NCI-H146 treated with DMSO at 0.1 percent for 48 hours (cell line): ENCODE data around the gene TAF10.
A peak's percentile ranks its signal among the peaks of the same experiment; 100 is the strongest.

Experiments
- DNase-seq: peaks from one replicate; lab custom pipeline; 2025; ENCODE audit not compliant: unreplicated experiment; lab: John Stamatoyannopoulos, UW

TAF10 gene

DNA sequence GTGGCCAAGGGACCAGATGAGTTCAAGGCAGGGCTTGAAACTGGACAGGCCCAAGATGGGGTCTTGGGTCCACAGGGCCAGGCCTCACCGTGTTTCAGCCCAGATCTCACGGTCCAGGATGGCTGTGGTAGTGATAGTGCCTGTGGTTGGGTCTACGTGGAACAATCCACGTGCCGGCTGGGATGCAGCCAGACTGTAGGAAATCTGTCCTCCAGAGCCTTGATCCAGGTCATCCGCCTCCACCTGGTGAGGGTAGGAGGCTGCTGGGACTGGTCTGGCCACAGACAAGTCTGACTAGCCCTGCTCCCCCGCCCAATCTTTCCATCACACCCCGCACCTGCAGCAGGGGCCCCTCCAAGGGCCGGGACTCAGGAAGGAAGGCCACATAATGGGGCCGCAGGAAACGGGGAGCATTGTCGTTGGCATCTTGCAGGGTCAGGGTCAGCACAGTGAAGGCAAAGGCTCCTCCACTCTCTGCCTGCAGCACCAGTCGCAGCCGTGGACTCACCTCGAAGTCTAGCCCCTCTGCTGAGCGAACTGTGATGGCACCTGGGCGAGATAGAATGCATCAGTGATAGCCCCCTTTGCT is 13.9 kb upstream of the TAF10 start:
- DNase-seq, result no peak

GRCh38 chr11:6625156-6625831 is 13.3 kb upstream of the TAF10 start:
- no peak for DNase-seq

DNA sequence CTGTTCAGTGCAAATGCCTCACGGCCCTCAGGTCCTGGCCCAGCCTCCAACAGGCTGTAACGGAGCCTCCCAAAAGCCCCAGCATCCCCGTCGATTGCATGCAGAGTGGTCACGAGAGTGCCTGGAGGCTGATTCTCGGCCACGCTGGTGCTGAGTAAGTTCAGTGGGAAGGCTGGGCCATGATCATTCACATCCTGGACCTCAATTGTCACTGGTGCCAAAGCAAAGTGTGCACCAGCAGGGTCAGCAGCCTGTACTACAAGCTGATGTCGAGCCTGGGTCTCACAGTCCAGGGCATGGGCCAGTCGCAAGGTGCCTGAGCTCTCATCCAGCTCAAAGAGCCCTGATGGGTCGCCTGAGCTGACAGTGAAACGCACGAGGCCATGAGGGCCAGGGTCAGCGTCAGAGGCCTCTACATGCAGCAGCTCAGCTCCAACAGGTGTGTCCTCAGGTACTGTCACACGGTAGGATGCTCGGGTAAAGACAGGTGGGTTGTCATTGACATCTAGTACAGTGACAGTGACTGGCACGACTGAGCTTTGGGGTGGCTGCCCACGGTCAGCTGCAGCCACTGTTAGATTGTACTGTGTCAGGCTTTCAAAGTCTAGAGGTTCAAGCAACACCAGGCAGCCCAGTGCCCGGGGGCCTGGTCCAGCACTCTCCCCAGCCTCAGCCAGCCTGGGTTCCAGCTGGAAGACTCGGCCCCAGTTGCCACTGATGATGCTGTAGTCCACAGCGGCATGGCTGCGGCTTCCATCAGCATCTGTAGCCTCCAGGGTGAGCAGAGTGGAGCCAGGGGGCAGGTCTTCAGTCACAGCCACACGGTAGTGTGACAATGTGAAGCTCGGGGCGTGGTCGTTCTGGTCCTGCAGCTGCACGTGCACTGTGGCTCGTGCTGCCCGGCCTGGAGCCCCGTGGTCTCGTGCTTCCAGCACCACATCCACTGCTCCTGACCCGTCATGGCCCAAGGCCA is 11.7 kb upstream of the TAF10 start:
- DNase-seq, result no peak

- DNase-seq, result no peak
These were observed 10.5 kb upstream of the TAF10 start for GRCh38 chr11:6622261-6623171.

DNA sequence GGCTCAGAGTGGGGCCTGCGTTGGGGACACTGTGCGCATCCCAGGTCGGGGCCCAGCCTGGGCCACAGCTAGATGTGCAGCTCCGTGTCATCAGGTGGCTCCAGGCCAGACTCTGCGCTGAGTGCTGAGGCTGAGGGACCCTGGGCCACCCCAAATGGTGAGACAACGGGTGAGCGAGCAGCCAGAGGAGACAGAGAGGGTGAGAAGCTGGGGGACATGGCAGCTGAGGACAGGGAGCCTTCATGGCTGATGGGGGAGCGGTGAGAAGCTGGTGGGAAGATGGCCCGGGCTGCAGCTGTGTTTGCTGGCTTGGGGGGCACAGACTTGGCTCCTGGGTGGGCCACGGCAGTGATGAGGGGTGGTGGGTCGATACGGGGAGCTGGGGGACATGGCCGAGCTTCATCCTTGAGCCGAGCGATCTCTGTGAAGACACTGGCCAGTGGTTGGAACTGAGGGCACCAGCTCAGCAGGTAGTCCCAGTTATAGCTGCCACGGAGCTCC is 9.7 kb upstream of the TAF10 start:
- DNase-seq, result no peak

DNA sequence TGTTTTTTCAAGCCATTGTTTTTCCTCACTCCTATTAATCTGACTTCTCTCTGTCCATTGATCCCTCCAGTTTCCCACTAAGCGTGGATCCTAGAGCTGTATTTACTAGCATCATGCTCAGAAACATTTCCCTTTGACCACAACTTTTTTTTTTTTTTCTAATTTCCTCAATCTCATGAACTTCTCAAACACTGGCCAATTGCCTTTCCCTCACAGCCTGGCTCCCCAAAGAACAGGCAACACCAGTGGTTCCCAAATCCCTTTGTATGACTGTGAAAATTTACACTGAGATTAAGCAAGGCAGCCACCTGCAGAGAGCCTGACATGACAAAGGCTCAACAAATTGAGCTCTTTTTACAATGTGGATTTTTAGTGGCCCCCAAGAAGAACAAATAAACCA is 8.6 kb upstream of the TAF10 start:
- DNase-seq, result no peak

- DNase-seq, result peak; percentile 89
These were observed 7.2 kb upstream of the TAF10 start, which contains the start of gene TPP1 for GRCh38 chr11:6619004-6619745. Gene TPP1 (minus strand): TSS chr11:6619422. CDS start chr11:6619400, 22 bp downstream.

DNA sequence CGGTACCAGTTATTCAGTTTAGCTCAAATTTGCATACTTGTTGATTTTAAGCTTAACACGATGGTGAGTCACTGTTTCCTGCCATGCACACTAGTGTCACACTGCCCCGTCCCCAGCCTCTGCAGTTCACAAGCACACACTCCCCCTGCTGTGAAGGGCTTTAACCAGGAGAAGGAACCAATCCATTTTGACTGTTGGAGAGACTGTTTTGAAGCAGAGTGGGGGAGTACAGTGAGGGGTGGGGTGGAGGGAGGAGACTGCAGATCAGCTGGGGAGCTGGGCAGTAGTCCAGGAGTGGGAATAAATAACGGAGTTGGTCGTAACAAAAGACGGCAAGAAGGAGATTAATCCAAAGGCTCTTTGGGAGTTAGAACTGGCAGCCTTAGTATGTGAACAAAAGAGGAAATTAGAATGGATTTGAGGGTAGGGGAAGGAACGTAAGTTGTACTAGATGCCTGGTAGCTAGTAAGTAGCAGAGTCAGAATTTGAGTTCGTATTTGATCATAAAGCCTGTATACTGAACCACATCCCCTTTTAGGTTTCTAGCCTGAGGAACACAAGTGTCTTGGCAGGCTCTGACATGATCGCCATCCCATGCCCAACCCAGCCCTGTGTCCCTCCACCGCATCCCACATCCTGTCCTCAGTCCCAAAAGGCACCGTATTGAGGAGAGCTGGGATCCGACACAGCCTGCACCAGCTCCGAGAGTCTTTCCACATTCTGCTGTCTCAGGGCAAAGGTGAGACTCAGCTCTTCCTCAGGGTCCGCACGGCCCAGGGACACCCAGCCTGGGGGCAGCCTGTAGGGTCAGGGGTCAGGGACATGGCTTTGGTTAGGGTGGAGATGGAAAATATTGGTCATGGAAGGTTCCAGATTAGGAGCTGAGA is 6.3 kb upstream of the TAF10 start:
- DNase-seq, result no peak

DNA sequence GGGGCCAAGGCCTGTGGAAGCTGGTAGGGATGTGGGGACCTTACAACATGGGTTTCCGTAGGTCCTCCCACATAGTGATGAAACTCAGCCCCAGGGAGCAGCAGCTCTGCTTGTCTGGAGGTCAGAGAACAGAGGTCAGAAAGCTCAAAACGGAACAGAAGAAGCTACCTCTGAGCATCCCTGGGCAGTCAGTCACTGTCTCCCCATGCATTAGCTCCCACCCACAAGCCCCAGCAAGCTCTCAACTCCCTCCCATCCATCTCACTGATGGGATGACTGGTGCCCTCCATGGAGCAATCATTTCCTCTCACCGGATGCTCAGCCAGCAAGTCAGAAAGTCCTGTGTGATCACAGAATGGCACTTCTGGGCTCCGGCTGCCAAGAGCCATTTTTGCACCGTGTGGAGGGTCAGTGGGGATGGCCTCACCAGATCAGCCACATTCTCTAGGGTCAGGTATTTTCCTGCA is 5.3 kb upstream of the TAF10 start:
- DNase-seq, result no peak

- no peak for DNase-seq
These were observed 4.7 kb upstream of the TAF10 start for GRCh38 chr11:6616596-6617250.

DNA sequence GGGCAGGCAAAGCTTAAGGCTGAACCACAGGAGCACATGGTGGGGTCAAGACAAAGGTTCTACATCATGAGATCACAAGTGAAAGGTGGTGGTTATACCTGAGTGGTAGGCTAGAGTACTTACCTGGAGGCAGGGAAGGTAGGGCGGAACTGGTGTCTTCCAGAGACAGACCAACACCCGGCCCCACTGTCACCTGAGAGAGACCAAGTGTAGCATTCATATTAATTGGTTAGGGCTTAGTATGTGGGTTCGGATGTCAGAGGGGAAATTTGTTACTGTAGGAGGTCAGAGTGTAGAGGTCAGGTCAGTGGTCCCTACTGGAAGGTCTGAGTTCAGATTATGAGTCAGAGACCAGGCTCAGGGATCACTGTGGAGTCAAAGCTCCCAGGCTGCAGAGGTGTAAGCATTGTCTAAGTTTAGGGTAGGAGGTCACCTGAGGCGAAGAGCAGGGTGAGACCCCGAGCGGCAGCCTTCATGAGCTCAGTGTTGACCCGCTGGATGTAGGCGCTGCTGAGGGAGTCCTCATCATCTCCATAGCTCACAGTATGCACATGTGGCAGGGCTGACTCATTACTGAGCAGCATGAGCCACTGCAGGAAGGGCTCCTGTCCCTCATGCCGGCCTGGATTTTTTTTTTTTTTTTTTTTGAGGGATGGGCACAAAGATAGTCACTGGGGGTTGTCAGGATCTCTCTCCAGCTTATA is 4.0 kb upstream of the TAF10 start:
- DNase-seq, result no peak

DNA sequence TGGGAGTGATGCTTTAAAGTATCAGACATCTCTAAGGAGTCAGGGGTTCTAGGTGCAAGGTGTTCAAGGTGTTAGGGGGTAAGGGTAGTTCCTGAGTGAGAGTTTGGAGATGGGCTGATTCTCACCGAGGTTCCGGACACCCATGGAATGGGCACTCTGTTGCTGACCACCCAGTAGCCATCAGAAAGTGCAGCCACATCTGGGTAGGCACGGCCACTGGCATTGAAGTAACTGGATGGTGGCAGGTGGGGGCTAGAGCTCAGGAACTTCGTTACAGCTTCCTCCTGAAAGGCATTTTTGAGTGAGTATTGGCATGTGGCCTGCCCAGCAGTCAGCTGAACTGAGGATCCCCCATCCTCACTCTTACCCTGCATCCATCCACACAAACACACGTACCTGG is 3.0 kb upstream of the TAF10 start:
- DNase-seq, result no peak

- no peak for DNase-seq
These were observed 2.4 kb upstream of the TAF10 start for GRCh38 chr11:6614446-6614845.

DNA sequence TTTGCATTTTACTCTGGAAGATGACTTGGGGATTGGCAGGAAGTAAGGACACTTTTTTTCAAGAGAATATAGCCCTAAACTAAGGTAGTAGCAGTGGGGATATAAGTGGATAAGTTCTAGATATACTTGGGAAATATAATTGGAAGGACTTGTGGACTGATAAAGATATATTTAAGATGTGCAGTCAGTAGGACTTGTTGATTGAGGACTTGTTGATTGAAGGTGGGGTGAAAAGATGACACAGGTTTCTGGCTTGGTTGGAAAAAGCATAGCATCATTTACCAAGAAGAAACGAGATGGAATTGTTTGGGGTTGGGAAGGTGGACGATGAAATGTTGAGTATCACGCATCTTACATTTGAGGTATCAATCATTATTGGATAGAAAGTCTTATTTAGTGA is 1.5 kb upstream of the TAF10 start:
- no peak for DNase-seq

DNA sequence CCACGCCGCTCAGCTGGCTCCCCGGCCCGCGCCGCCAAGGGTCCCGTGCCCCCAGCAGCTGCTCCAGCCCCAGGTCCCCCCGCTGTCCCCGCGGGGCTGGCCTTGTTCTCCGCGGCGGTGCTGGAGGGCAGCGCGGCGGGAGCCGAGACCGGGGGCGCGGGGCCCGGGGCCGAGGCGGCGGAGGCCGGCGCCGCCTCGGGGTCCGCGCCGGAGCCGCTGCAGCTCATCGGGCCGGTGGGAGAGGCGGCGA is 128 bp downstream of the TAF10 start:
- no peak for DNase-seq

DNA sequence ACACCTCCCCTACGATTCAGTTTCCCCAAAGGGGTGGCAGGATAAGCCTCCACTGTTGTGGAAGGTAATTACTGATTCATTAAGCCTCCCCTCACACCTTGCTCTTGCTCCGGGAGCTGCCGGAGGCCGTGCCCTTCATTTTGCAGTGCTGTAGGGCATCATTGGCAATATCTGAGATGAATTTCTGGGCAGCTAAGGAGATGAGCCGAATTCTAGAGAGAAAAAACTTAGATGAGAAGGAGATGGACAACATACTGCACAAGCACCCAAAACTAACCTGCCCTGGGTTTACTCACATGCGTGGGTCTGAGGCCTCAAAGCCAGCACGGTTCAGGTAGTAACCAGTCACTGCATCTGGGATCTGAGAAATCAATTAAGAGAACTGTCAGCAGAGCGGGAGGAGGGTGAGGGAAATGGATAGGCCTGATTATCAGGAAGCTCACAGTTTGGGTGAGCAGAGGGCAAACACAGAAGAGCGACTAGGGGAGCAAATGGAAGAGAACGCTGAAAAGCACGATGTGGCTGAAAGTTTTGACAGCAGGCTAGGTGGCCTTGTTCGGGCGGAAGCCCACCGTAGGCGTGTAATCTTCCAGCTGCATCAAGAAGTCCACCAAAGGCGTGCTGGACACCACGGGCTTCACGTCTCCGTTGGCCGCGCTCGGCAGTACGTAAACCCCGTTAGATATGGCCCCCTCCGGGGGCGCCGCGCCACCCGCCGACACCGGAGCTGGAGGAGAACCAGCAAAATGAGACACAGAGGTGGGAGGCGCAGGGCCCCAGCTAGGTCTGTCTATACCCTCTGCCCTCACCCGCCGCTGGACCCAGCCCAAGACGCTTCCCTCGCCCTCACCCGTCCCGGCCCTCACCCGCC is 689 bp downstream of the TAF10 start:
- no peak for DNase-seq

DNA sequence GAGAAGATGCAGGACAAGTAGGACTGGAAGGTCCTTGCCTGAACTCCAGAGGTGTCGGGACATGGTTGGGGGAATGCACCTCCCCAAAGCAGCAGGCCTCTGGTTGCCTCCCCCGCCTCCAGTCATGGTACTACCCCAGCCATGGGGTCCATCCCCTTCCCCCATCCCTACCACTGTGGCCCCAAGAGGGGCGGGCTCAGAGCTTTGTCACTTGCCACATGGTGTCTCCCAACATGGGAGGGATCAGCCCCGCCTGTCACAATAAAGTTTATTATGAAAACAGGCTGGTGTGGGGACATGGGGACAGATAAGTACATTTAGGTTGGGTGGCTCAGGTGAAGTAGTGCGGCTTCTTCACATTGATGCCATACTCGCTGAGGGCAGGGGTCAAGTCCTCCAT is 1.4 kb downstream of the TAF10 start:
- no peak for DNase-seq
